Measurements from ENCODE around the gene SPATA6L.
"Not testable (repeated sequence)": the region's sequence is repeated elsewhere in the genome, so short reads cannot be mapped to it uniquely, and the experiment has no call there.

Gene SPATA6L

DNA sequence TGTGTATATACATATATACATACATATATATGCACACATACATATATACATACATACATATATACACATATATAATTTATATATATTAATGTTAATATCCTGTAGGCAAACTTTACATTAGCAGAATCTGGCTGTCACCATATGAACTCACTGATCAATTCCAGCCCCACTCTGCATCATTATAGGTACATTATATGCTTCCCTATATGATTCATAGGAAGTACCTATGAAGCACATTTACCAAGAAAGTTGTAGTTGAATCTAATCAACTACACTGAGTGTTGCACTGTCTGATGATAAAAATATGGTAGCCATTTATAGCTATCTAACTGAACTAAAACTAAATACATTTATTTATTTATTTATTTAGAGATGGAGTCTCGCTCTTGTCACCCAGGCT lies 5.5 kb upstream of the SPATA6L start:
- DNase-seq, result no peak

DNA sequence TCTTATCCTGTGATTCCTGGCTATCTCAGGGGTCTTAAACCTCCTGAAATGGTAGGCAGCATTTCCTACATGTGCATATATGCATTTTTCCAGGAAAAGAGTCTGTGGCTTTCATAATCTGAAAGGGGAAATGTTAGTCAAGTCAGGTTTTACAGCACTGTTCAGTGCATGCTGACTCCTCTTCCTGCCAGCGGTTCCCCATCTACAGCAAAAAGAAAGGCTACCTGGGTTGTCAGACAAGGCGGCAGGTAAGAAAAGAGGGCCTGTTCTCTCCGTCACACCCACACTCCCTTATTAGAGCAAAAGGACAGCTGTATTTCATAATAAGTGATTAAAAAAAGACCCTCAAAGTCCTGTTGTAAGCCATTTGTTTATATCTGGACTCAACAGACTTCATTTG lies 4.3 kb upstream of the SPATA6L start:
- DNase-seq, result no peak

DNA sequence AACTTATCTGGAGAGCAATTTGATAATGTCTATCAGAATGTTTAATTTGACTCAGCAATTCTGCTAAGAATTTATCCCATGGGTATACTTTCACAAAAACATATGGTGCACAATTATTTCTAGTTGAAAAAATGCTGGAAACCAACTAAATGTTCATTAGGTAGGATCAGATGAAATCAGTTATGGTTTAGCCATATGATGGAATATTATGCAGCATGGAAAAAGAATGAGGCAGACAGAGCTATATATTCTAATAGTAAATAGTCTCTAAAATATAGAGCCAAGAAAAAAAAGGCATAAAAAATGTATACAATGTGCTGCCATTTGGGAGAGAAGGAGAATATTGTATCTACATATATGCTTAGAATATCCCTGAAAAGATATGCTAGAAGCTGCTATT lies 3.6 kb upstream of the SPATA6L start:
- DNase-seq, result no peak

DNA sequence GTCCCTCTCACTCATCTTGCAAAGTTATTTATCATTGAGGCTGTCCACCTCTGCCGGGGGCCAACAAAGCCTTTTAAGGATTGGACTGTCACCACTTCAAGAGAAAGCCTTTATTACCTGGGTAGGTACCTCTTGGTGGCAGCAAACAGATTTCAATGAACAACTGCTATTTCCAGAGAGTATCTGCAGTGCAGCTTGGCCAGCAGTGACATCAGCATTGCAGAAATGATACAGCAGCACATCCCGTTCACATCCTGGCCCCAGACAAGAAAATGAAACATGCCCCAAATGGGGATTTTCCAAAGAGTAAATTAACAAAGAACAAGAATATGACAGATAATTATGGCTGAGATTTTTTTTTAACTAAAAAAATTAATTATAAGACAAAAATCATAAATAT lies 2.3 kb upstream of the SPATA6L start:
- no peak for DNase-seq

DNA sequence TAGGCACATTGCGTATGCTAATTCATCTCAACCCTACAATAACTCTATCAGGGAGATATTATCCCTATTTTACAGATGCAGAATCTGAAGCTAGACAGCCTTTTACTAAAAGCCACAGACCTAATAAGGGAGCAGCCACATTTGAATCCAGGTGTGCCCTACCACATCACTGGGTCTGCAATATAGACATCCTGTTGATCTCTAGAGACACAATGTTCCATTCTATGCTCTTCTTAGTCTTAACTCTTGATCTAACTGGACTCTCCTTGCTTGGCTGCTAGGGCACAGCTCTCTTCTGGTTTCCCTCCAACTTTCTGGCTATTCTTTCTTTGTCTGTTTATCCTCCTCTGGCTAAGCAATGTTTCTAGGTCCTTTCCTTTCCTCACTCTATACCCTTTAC lies 1.4 kb upstream of the SPATA6L start:
- DNase-seq, result no peak

DNA sequence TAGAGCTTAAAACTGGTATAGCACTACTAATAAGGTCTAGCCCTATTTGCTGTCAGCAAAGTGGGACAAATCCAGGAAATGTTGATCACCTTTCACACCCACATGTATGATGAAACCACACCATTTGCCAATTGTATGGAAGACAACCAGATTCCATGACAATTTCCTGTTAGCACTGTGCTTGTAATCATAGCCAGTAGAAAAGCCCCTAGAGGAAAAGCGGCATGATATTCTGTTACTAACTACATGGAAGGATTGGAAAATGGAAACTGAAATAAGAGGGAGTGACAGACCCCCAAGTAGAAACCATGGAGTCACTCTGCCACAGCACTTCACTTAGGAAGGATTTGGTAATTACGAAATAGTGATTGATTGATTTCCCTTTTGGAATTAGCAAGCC lies 923 bp downstream of the SPATA6L start:
- no peak for DNase-seq

DNA sequence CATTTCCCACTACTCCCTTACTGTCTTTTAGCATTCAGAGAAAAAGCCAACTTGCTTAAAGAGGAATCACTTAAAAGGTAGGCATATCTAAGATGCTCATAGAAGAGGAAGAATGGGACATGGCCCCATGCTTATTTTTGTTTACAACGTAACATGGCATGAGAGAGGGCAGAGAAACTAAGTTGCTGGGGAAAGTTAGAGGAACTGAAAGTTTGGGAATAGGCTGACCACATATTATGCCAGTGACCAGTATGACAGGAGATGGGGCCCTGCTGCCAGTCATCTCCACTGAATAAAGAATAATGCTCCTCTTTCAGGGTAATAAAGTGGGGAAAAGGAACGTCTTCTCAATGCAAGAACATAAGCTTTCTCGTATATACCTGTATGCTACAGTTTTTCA lies 2.3 kb downstream of the SPATA6L start:
- DNase-seq, result no peak

DNA sequence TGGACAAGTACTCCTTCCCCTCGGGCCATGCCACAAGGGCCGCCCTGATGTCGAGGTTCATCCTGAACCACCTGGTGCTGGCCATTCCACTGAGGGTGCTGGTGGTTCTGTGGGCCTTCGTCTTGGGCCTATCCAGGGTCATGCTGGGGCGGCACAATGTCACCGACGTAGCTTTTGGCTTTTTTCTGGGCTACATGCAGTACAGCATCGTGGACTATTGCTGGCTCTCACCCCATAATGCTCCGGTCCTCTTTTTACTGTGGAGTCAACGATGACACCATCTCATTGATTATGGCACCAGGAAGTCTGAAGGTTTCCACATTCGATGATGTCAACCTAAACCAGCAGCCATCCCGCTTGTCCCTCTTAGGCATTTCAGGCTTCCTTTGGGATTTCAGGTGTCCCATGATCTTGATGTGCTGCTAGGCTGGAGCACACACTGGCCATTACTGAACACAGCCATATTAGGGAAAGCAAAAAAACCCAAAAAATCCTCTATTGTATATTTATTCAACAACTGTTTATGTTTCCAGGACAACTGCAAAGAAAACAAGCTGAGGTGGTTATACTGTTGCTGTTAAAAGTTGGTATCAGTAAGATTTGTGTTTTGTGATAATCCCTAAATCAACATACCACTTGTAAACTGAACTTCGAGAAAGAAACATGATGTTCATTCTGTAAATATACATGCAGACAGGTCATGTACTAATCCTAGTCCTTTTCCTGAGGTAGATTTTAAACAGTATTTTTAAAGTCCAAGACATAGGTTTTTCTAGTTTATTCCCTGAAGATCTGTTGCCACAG lies 3.1 kb downstream of the SPATA6L start:
- DNase-seq, result no peak

DNA sequence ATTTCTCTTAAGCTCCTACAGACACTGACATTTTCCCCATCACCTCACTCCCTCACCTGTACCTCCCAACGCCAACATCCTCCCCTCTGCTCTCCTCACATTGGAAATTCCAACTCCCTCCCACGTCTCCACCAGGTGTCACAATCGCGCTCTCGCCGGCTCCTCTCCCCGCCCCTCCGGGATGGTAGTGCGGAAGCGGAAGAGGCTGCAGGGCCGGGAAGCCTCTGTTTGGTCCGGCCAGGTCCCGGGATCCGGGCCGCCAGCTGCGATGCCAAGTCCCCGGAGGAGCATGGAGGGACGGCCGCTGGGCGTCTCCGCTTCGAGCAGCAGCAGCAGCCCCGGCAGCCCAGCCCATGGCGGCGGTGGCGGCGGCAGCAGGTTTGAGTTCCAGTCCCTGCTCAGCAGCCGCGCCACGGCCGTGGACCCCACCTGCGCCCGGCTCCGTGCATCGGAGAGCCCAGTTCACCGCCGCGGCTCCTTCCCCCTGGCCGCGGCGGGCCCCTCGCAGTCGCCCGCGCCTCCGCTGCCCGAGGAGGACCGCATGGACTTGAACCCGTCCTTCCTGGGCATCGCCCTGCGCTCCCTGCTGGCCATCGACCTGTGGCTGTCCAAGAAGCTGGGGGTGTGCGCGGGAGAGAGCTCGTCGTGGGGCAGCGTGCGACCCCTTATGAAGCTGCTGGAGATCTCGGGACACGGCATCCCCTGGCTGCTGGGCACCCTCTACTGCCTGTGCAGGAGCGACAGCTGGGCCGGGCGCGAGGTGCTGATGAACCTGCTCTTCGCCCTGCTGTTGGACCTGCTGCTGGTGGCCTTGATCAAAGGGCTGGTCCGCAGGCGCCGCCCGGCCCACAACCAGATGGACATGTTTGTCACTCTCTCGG lies 3.9 kb downstream of the SPATA6L start, which contains the start of gene PLPP6:
Gene PLPP6, plus strand, starts transcription at position 187 of the 881 bp plus-strand sequence. Its CDS starts 82 bp downstream, at position 269.
- DNase-seq, result no peak

DNA sequence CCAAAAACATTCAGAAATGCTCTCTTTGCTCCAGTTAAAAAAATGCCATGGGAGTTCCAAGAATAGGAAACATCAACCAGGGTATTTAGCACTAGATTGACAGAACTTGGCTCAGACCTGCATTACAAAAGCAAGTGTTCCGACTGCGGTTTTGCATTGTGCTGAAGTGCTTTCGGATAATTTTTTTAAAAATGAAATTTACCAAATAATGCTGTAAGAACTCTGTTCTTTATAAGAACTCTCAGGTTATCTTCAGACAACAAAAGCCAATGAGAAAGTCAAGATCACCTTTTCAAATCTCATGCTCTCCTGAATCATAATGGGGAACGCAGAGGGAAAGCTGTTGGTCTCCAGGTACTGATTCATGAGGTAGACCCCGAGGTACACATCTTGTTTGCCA lies 4.7 kb downstream of the SPATA6L start:
- DNase-seq, result no peak

DNA sequence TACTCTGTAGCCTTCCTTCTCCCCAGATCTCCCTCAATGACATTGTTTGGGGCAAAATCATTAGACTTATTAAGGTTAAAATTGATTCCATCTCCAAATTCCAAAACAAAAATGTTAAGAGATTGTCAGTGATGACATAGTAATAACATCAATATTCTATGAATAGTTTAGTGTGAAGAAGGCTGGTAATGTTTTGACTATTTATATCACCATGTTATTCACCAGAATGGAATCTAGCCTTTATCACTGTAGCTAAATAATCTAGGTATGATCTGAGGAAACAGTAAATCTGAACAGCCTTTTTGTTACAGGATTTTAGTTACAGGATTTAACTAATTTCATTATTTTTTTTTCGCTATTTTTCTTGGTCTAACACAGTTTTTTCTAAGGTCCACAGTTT lies 5.1 kb downstream of the SPATA6L start:
- no peak for DNase-seq

DNA sequence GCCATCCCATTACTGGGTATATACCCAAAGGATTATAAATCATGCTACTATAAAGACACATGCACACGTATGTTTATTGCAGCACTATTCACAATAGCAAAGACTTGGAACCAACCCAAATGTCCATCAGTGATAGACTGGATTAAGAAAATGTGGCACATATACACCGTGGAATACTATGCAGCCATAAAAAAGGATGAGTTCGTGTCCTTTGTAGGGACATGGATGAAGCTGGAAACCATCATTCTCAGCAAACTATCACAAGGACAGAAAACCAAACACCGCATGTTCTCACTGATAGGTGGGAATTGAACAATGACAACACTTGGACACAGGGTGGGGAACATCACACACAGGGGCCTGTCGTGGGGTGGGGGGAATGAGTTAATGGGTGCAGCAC lies 5.6 kb downstream of the SPATA6L start:
- not testable (repeated sequence) for DNase-seq

DNA sequence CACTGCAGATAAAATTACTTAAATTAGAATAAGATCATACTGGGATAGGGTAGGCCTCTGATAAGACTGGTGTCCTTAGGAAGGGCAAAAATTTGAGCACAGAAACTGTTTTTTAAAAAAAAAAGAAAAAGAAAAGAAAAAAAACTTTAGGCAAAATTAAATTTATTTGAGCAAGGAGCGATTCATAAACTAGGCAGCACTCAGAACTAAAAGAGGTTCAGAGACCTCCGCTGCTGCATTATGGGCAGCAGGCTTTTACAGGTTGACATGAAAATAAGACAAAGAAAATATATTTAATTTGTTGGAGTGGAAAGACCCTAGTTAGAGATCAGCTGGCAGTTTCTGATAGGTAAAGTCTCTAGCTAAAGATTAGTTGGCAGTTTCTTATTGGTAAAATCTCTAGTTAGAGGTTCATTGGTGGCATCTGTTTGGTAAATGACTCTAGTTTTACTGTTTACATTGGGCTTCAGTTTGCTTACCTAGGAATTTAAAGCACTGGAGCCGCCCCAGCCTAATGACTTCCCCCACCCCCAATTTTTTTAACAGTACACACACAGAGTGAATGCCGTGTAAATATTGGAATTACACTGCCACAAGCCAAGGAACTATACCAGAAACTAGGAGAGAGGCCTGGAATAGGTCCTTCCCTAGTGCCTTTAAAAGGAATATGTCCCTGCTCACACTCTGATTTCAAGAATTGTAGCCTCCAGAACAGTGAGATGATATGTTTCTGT lies 8.7 kb downstream of the SPATA6L start:
- no peak for DNase-seq

DNA sequence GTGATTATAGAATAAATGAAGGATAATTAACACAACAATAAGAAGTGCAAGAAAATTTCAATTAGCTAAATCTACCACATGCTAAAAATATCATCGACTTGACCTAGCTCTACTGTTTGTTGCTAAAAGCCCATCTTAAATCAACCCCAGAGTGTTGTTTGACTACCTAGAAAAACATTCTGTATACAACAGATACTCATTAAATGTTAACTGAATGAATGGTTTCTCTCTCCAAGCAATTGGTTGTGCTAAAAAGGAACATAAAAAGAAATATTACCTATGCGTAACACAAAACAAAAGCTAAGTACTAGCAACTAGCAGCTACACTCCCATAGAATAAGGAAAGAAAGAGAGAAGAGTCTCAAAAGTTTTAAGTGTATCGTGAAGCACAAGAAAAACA lies 9.7 kb downstream of the SPATA6L start:
- no peak for DNase-seq

DNA sequence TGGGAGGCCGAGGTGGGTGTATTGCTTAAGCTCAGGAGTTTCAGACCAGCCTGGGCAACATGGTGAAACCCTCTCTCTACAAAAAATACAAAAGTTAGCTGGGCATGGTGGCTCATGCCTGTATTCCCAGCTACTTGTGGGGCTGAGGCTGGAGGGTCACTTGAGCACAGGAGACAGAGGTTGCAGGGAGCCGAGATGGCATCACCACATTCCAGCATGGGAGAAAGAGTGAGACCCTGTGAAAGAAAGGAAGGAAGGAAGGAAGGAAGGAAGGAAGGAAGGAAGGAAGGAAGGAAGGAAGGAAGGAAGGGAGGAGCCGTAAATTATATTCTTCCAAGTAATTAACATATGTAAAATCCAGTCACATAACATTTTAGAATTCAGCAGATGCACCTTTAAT lies 10.1 kb downstream of the SPATA6L start:
- DNase-seq, result not testable (repeated sequence)

DNA sequence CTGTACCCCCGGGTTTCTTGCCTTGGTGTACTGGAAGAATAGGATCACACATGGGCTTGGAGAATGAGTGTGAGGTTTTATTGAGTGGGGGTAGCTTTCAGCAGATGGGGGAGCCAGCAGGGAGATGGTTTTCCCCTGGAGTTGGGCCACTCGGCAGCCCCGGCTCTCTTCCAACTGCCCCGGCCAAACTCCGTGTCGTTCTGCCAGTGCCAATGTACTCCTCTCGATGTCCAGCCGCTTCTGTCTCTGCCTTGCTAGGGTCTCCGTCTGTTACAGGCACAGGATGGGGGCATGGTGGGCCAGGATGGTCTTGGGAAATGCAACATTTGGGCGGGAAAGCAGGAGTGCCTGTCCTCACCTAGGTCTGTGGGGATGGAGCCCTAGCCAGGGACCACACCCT lies 11.7 kb downstream of the SPATA6L start:
- no peak for DNase-seq

DNA sequence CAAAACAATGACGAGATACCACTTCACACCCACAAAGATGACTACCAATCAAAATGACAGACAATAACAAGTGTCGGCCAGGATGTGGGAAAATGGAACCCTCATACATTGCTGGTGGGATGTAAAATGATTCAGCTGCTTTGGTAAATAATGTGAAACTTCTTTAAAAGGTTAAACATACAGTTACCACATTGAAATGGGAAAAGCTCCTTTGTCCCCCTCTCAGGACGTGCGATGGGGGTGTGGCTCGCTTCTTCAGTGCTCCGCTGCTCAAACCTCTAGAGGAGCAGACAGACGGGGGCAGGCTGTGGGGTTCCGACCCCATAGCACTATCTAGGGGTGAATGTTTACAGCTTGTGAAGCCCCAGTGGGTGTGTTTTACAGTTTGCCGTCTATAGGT lies 12.2 kb downstream of the SPATA6L start:
- no peak for DNase-seq

DNA sequence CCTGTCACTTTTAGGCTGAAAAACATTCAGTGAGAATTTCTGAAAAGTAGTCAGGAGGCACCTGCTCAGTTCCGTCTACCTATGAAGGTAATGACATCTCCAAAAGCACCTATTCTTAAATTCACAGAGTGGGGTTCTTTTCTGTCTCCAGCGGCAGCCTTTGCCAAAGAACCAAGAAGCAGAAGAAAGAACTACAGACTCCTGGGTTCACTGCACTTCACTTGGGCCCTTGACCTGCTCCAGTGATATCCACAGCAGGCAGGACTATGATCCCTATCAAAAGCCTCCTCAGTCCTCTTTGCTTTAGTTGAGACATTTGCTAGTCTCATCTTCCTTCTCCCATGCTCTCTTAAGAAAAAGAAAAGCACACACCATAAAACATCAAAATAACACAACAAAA lies 23.9 kb downstream of the SPATA6L start:
- DNase-seq, result no peak

DNA sequence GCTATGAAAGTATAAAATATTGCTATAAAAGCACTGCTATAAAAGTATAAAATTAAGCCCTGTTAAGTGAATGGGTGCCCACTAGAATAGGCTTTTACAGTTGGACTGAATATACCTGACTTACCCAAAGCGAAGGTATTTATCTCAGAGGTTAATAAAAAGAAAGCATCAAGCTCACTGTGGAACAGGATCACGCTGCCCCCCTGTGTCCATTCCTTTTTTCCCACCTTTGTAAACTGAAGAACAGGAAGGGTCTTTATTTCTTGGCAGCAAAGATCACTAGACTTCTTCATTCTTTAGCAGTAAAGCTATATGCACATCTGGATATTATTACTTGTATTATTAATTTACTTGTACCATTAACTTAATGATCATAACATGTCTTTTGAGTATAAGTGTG lies 26.3 kb downstream of the SPATA6L start:
- DNase-seq, result no peak

DNA sequence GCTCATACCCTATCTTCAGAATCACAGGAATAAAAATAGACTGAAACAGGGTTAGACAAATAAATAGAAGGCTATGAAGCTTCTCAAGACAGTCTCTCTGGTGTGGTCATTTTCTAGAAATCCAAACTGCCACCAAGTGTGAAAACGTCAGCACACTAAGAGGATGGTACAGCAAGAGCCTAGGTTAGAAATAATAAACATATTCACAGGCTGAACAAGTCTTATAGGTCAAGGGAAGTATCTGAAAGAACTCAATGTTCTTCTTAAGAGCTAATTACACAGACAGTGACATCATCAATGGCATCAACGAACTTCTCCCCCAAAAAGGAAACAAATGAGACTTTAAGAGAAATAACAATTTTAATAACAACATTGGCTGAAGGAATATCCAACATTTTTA lies 26.9 kb downstream of the SPATA6L start:
- DNase-seq, result no peak

DNA sequence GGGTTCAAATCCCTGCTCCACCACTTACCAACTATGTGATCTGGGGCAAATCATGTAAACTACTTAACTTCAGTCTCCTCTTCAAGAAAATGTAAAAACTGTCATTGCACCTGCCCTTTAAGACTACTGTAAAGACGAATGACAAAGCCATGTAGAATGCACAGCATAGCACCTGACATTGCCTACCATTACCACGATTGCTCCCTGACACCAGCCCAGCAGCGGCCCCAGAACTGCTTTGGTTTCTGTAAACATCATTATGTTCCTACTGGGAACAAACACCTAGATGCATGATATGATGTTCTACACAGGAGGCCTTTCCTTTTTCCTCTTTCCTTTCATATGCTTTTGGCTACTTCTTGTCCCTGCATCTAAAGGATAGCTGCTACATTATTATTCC lies 27.3 kb downstream of the SPATA6L start:
- DNase-seq, result no peak

DNA sequence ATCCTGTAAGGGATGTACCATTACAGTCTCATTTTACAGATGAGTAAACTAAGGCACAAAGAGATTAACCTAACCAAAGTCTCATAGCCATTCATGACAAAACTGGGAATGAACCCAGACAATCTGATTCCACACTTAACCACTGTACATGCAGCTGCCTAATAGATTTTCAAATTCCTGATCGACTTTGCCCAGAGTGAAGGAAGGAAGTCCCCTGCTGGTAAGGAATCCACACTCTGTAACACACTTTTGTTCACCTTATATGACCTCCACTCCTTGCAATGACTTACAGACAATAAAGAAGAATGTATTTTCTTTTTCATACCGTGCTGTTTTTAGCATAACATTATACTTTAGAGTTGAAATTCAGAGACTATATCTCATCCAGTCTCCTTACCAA lies 35.4 kb downstream of the SPATA6L start:
- no peak for DNase-seq

DNA sequence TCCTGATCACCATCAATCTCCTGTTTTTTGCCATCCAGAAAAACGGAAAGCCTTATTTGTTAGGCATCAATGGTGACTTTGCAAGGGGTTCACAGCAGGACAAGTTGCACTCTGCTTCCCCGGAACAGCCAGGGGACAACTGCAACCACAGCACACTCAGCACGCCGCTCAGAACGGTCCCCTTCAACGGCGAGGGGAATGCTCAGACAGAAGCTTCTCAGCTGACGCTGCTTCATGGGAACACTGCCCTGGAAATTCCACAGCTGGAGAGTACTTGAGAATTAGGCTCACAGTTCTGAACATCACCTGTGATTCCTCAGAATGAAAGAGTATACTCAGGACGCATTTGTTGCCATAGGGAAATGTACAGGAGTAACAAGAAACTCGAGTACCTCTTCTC lies 44.3 kb downstream of the SPATA6L start:
- DNase-seq, result no peak
